Osteocyte (in vitro differentiated cells): ENCODE results near the gene TMEM150B. TPM values are rescaled to one million over a fixed set of nuclear protein-coding genes. Genes with fewer than 3 reads are reported as not detected.
"Not testable (repeated sequence)": the region's sequence is repeated elsewhere in the genome, so short reads cannot be mapped to it uniquely, and the experiment has no call there.

ENCODE experiments used
- DNase-seq: peaks from one replicate; pipeline ENCODE4 v3.0.0; 2021; ENCODE audit warnings: mixed read lengths; ENCODE audit not compliant: unreplicated experiment; ENCODE audit errors: extremely low spot score
- H3K27ac Mint-ChIP-seq: one replicate; pipeline ENCODE4 v1.8.0; 2021; ENCODE audit warnings: mild to moderate bottlenecking, mixed read lengths; ENCODE audit not compliant: unreplicated experiment
- H3K27me3 Mint-ChIP-seq: one replicate; pipeline ENCODE4 v1.8.0; 2021; ENCODE audit warnings: mixed read lengths; ENCODE audit not compliant: unreplicated experiment
- H3K36me3 Mint-ChIP-seq: one replicate; pipeline ENCODE4 v1.8.0; 2021; ENCODE audit warnings: mixed read lengths; ENCODE audit not compliant: unreplicated experiment
- H3K4me1 Mint-ChIP-seq: one replicate; pipeline ENCODE4 v1.8.0; 2021; ENCODE audit warnings: mixed read lengths; ENCODE audit not compliant: unreplicated experiment
- H3K4me3 Mint-ChIP-seq: one replicate; pipeline ENCODE4 v1.8.0; 2021; ENCODE audit warnings: mild to moderate bottlenecking, moderate library complexity, mixed read lengths; ENCODE audit not compliant: unreplicated experiment
- H3K9me3 Mint-ChIP-seq: one replicate; pipeline ENCODE4 v1.8.0; 2021; ENCODE audit warnings: mixed read lengths; ENCODE audit not compliant: unreplicated experiment
- total RNA-seq: library from RNA; stranded (reverse); gene quantifications from 2 replicates; pipeline ENCODE4 v1.2.1, GENCODE V29; 2021
- TF ChIP-seq, protein P1 (sequence below): fragments of 200-600 bp; sonication (generic); IDR thresholded peaks from 2 replicates; pipeline ENCODE4 v1.5.0; 2021; ENCODE audit warnings: antibody characterized with exemption, mild to moderate bottlenecking, moderate library complexity

The TMEM150B gene
- total RNA-seq, 1 donor from 2014 or later: not detected

DNA sequence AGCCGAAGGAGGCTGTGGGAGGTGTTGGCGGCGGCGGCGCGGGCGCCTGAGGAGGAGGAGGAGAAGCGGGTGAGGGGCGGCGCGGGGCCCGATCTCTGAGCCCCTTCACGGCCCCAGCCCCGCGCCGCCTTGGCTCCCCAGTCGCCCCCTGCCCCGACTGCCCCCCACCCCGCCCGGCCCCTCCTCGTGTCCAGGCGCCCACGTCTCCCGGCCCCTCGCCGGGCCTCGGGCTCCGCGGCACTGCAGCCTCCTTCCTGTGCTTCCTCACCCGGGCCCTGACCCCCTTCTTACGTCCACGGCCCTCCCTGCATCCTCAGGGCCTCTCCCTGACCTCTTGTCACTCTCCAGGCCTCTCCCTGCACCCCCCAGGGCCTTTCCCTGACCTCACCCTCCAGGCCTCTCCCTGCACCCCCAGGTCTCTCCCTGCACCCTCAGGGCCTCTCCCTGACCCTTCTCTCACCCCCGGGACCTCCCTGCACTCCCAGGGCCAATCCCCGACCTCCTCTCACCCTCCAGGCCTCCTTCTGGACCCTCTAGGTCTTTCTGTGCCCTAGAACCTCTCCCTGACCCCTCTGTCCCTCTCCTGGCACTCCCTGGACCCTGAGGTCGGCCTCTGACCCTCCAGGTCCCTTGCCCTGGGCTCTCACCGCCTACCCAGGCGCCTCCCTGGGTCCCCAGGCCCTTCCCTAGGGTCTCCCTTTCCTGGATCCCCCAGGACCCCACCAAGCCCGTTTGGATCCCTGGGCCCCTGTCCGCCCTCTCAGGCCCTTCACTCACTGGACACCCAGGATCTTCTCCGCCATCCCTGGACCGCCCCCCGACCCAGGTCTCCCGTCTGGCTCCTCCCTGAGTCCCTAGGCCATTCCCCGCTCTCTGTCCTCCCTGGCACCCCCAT lies 15.0 kb upstream of the TMEM150B start:
- peaks cover 32% of the 10 kb centered on the region for H3K4me1 Mint-ChIP-seq
- peak overlapping the region; percentile 89 for H3K4me3 Mint-ChIP-seq
- peak overlapping the region; percentile 99 for H3K27ac Mint-ChIP-seq
- H3K9me3 Mint-ChIP-seq: no peaks in the 10 kb centered on the region
- TF ChIP-seq, protein P1, sequence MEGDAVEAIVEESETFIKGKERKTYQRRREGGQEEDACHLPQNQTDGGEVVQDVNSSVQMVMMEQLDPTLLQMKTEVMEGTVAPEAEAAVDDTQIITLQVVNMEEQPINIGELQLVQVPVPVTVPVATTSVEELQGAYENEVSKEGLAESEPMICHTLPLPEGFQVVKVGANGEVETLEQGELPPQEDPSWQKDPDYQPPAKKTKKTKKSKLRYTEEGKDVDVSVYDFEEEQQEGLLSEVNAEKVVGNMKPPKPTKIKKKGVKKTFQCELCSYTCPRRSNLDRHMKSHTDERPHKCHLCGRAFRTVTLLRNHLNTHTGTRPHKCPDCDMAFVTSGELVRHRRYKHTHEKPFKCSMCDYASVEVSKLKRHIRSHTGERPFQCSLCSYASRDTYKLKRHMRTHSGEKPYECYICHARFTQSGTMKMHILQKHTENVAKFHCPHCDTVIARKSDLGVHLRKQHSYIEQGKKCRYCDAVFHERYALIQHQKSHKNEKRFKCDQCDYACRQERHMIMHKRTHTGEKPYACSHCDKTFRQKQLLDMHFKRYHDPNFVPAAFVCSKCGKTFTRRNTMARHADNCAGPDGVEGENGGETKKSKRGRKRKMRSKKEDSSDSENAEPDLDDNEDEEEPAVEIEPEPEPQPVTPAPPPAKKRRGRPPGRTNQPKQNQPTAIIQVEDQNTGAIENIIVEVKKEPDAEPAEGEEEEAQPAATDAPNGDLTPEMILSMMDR: no peak
- H3K27me3 Mint-ChIP-seq: peaks cover 2% of the 10 kb centered on the region
- H3K36me3 Mint-ChIP-seq: peaks cover 8% of the 10 kb centered on the region
- DNase-seq: no peak

DNA sequence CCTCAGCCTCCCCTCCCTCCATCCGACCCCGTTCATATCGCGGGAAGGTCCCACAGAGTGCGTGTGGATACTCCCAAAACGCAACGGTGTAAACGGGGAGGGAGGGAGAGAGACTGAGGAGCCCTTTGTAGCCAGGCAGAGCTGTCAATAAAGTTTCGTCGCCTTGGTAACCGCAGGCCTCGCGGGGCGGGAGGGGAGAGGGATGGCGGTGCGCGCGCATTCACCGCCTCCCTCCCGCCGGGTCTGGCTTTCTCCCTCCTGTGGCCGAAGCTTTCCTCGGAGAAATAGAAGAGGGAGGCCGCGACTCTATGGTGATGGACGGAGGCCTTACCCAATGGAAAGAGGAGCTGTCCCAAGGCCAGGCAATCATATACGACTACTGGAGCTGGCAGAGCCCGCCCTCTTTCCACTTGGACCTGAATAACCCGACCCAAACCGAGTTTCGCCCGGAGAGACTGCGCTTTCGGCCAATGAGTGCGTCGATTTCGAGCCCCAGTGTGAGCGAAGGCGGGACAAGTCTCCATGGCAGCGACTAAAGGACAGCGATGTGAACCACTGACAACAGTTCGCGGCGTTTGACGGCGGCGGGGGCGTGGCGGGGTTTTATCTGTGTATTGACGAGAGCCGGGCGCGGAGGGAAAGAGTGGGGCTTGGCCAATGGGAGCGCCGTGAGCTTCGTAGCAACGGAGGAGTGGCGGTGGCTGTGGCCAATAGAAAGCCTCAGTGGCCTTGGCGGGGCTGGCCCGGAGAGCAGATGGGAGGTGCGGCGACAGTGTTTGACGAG lies 14.2 kb upstream of the TMEM150B start, which contains the start of gene KMT5C:
KMT5C (plus strand) TSS at position 772 of the 784 bp plus-strand sequence. CDS start 2,061 bp downstream, outside the sequence.
- H3K4me3 Mint-ChIP-seq: peak within 1 kb of the TSS; percentile 89
- peaks cover 2% of the 10 kb centered on the region for H3K27me3 Mint-ChIP-seq
- TF ChIP-seq, protein P1: peak; percentile 44
- H3K27ac Mint-ChIP-seq: peak within 1 kb of the TSS; percentile 99
- H3K36me3 Mint-ChIP-seq: peaks cover 8% of the 10 kb centered on the region
- peaks cover 24% of the 10 kb centered on the region for H3K4me1 Mint-ChIP-seq
- H3K9me3 Mint-ChIP-seq: no peaks in the 10 kb centered on the region
- DNase-seq: peak; percentile 100

DNA sequence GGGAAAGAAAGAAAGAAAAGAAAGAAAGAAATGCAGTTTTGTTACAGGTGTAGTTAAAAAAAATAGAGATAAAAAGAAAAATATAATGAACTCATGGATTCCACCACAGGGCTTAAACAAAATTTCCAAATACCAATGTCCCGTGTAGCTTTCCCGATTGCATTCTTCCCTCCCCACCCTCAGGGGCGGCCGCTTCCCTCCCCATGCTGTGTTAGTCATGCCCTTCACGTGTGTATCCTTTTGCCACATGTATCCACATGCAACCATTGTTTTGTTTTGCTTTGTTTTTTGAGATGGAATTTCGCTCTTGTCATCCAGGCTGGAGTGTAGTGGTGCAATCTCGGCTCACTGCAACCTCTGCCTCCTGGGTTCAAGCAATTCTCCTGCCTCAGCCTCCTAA lies 11.0 kb upstream of the TMEM150B start:
- Mint-ChIP-seq H3K27ac (no peak overlapping the region), H3K27me3 (peaks cover 6% of the 10 kb centered on the region), H3K4me3 (no peak overlapping the region), H3K36me3 (no peaks in the 10 kb centered on the region), H3K4me1 (peaks cover 17% of the 10 kb centered on the region), H3K9me3 (no peaks in the 10 kb centered on the region)
- no peak for DNase-seq
- TF ChIP-seq, protein P1: no peak

DNA sequence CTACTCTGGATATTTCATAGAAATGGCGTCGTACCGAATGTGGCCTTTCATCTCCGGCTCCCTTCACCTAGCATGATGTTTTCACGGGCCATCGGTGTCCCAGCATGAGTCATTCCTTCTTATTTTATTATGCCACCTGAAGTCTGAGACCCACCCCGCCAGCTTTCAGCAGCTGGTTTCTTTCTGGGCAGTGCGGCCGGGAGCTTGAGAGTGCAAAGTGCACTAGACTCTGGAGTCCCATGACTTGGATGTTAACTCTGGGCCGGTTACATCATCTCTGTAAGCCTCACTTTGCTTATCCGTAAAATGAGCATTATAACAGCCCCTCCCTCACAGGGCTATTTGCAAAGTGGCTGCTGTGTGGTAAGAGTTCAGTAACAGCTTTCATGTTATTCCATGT lies 8.7 kb upstream of the TMEM150B start:
- H3K9me3 Mint-ChIP-seq: no peaks in the 10 kb centered on the region
- peaks cover 6% of the 10 kb centered on the region for H3K27me3 Mint-ChIP-seq
- H3K4me3 Mint-ChIP-seq: no peak overlapping the region
- peaks cover 5% of the 10 kb centered on the region for H3K4me1 Mint-ChIP-seq
- no peak overlapping the region for H3K27ac Mint-ChIP-seq
- TF ChIP-seq, protein P1: no peak
- H3K36me3 Mint-ChIP-seq: no peaks in the 10 kb centered on the region
- DNase-seq: no peak

DNA sequence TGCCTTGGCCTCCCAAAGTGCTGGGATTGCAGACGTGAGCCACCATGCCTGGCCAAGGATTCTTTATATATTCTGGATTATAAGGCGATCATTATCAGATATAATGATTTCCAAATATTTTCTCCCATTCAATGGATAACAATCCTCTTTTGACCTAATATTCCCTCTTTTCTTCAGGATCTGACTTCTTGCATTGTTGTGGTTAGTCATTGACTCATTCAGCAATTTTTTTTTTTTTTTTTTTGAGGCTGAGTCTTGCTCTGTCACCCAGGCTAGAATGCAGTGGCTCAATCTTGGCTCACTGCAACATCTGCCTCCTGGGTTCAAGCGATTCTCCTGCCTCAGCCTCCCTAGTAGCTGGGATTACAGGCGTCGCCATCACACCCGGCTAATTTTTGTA lies 4.7 kb upstream of the TMEM150B start:
- H3K9me3 Mint-ChIP-seq, DNase-seq, H3K27me3 Mint-ChIP-seq: not testable (repeated sequence)

DNA sequence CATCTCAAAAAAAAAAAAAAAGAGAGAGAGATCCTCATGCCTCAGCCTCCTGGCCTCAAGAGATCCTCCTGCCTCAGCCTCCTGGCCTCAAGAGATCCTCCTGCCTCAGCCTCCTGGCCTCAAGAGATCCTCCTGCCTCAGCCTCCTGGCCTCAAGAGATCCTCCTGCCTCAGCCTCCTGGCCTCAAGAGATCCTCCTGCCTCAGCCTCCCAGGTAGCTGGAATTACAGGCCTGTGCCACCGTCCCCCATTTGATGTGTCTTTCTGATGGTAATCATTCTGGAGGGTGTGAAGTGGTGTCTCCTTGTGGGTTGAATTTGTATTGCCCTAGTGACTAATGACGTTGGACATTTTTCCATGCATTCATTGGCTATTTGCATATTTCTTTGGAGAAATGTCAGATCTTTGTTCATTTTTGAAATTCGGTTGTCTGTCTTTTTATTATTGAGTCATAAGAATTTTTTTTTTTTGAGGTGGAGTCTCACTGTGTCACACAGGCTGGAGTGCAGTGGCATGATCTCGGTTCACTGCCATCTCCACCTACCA lies 3.7 kb upstream of the TMEM150B start:
- not testable (repeated sequence) for H3K4me3 Mint-ChIP-seq, H3K27me3 Mint-ChIP-seq, H3K9me3 Mint-ChIP-seq, H3K4me1 Mint-ChIP-seq, H3K36me3 Mint-ChIP-seq, DNase-seq, H3K27ac Mint-ChIP-seq

More for the DNA sequence above, 4.7 kb upstream of the TMEM150B start:
- H3K4me3 Mint-ChIP-seq, H3K4me1 Mint-ChIP-seq, H3K36me3 Mint-ChIP-seq, H3K27ac Mint-ChIP-seq: not testable (repeated sequence)
